HepG2 (cell line): ENCODE results near the gene OSER1. TPM values are rescaled to one million over a fixed set of nuclear protein-coding genes. Genes with fewer than 3 reads are reported as not detected.

Experiments used
- CEBPG ChIP-seq: IDR thresholded peaks from 2 replicates; pipeline ENCODE4 v1.6.1; 2016
- ISX ChIP-seq: sonication (generic); formaldehyde crosslinking; conservative IDR thresholded peaks from 2 replicates; pipeline ENCODE4 v1.5.0; 2020; ENCODE audit warnings: missing genetic modification reagents
- NCOR1 ChIP-seq: fragments of 200-600 bp; sonication (generic); IDR thresholded peaks from 2 replicates; pipeline ENCODE4 v1.7.0; 2017; ENCODE audit warnings: antibody characterized with exemption, low read length, borderline replicate concordance
- RNF2 ChIP-seq: fragments of 450-650 bp; conservative IDR thresholded peaks from 2 replicates; pipeline ENCODE4 v1.6.1; 2016; ENCODE audit warnings: low read depth
- SMAD3 ChIP-seq: sonication (generic); formaldehyde crosslinking; IDR thresholded peaks from 2 replicates; pipeline ENCODE4 v1.4.0; 2020; ENCODE audit warnings: missing genetic modification reagents
- UBTF ChIP-seq: sonication (generic); formaldehyde crosslinking; IDR thresholded peaks from 2 replicates; pipeline ENCODE4 v1.4.0; 2020; ENCODE audit warnings: mild to moderate bottlenecking, missing genetic modification reagents
- ZNF235 ChIP-seq: sonication (generic); formaldehyde crosslinking; IDR thresholded peaks from 2 replicates; pipeline ENCODE4 v1.8.1; 2023; ENCODE audit warnings: mild to moderate bottlenecking, missing genetic modification reagents, borderline replicate concordance
- ZNF253 ChIP-seq: sonication (generic); formaldehyde crosslinking; IDR thresholded peaks from 2 replicates; pipeline ENCODE4 v1.8.0; 2022; ENCODE audit warnings: mild to moderate bottlenecking, missing genetic modification reagents, borderline replicate concordance
- polyA plus RNA-seq, 8 experiments: library from polyadenylated mRNA; depleted of rRNA in 3 of 8; stranded (reverse) in 7 of 8; unstranded in 1 of 8; fragments of >200 nt; fragmentation: Illumina TruSeq in 4 of 8; extraction: Trizol in 4 of 8; gene quantifications; 2 replicates each; pipeline versions ENCODE4 v1.2.1 to v1.2.3, GENCODE V29; 2011 to 2016; ENCODE audit warnings: low read depth in 4 of 8, missing spikeins in 1 of 8, mixed read lengths in 1 of 8; ENCODE audit not compliant: insufficient read depth in 1 of 8
- total RNA-seq, 5 experiments: library from RNA; depleted of rRNA; stranded (reverse); fragments of >200 nt; fragmentation: Illumina TruSeq; extraction: Trizol; gene quantifications; 2 replicates each; pipeline ENCODE4 v1.2.3, GENCODE V29; 2016; ENCODE audit warnings: low read depth in 1 of 5
- TF ChIP-seq, protein P1 (sequence below), 2 experiments: IDR thresholded peaks; 2 replicates each; pipeline ENCODE4 v1.6.1; 2011 to 2012; ENCODE audit warnings: low read length in 2 of 2, borderline replicate concordance in 1 of 2, low read depth in 1 of 2, mild to moderate bottlenecking in 1 of 2, moderate library complexity in 1 of 2
- TF ChIP-seq, protein P2 (sequence below): IDR thresholded peaks from 2 replicates; pipeline ENCODE4 v1.6.1; 2016; ENCODE audit warnings: low read depth, missing genetic modification reagents, missing compliant biosample characterization
- TF ChIP-seq, protein P3 (sequence below): sonication (generic); formaldehyde crosslinking; IDR thresholded peaks from 2 replicates; pipeline ENCODE4 v1.4.0; 2020; ENCODE audit warnings: missing genetic modification reagents, borderline replicate concordance

Gene OSER1
- total and polyA plus RNA-seq, 2 of the 13 experiments (the other 11 are each of a cell fraction or from before 2014, with no cell fraction given), result 71.2 to 71.5 TPM

DNA sequence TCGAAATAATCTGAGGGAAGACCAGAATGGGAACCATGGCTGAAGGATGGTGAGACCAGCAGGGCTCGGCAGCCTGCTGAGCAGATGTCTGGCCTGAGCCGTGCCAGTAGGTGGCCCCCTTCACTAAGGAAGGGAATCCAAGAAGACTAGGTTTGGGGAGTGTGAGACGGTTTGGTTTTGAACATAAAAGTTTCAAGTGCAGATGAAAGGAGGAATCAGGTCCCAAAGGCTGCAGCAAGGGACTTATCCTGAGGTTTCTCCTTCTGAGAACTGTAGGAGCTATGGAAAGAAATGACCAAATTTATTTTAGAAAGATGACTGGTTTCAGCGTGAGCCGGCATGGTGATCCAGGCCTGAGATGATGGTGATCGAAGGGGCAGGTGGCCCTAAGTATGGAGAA lies 4.6 kb upstream of the OSER1 start (continued):
- TF ChIP-seq, protein P1, sequence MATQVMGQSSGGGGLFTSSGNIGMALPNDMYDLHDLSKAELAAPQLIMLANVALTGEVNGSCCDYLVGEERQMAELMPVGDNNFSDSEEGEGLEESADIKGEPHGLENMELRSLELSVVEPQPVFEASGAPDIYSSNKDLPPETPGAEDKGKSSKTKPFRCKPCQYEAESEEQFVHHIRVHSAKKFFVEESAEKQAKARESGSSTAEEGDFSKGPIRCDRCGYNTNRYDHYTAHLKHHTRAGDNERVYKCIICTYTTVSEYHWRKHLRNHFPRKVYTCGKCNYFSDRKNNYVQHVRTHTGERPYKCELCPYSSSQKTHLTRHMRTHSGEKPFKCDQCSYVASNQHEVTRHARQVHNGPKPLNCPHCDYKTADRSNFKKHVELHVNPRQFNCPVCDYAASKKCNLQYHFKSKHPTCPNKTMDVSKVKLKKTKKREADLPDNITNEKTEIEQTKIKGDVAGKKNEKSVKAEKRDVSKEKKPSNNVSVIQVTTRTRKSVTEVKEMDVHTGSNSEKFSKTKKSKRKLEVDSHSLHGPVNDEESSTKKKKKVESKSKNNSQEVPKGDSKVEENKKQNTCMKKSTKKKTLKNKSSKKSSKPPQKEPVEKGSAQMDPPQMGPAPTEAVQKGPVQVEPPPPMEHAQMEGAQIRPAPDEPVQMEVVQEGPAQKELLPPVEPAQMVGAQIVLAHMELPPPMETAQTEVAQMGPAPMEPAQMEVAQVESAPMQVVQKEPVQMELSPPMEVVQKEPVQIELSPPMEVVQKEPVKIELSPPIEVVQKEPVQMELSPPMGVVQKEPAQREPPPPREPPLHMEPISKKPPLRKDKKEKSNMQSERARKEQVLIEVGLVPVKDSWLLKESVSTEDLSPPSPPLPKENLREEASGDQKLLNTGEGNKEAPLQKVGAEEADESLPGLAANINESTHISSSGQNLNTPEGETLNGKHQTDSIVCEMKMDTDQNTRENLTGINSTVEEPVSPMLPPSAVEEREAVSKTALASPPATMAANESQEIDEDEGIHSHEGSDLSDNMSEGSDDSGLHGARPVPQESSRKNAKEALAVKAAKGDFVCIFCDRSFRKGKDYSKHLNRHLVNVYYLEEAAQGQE (IDR thresholded peaks at IDR 0.05; ENCODE audit: borderline replicate concordance in 1 of 2, low read depth in 1 of 2, low read length in 2 of 2), result no peak
- TF ChIP-seq SMAD3 (CRISPR knock-in tag) (peak; percentile 78; the same call in 1 of the 2 replicates), CEBPG (CRISPR knock-in tag) (0 out of 2 replicates have a peak, but pooled peaks have one; percentile 22), RNF2 (no peak), ZNF253 (CRISPR knock-in tag) (no peak), UBTF (no peak), NCOR1 (no peak), ZNF235 (no peak), ISX (CRISPR knock-in tag) (no peak)
- TF ChIP-seq, protein P2, sequence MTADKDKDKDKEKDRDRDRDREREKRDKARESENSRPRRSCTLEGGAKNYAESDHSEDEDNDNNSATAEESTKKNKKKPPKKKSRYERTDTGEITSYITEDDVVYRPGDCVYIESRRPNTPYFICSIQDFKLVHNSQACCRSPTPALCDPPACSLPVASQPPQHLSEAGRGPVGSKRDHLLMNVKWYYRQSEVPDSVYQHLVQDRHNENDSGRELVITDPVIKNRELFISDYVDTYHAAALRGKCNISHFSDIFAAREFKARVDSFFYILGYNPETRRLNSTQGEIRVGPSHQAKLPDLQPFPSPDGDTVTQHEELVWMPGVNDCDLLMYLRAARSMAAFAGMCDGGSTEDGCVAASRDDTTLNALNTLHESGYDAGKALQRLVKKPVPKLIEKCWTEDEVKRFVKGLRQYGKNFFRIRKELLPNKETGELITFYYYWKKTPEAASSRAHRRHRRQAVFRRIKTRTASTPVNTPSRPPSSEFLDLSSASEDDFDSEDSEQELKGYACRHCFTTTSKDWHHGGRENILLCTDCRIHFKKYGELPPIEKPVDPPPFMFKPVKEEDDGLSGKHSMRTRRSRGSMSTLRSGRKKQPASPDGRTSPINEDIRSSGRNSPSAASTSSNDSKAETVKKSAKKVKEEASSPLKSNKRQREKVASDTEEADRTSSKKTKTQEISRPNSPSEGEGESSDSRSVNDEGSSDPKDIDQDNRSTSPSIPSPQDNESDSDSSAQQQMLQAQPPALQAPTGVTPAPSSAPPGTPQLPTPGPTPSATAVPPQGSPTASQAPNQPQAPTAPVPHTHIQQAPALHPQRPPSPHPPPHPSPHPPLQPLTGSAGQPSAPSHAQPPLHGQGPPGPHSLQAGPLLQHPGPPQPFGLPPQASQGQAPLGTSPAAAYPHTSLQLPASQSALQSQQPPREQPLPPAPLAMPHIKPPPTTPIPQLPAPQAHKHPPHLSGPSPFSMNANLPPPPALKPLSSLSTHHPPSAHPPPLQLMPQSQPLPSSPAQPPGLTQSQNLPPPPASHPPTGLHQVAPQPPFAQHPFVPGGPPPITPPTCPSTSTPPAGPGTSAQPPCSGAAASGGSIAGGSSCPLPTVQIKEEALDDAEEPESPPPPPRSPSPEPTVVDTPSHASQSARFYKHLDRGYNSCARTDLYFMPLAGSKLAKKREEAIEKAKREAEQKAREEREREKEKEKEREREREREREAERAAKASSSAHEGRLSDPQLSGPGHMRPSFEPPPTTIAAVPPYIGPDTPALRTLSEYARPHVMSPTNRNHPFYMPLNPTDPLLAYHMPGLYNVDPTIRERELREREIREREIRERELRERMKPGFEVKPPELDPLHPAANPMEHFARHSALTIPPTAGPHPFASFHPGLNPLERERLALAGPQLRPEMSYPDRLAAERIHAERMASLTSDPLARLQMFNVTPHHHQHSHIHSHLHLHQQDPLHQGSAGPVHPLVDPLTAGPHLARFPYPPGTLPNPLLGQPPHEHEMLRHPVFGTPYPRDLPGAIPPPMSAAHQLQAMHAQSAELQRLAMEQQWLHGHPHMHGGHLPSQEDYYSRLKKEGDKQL (CRISPR knock-in tag), result no peak
- TF ChIP-seq, protein P3, sequence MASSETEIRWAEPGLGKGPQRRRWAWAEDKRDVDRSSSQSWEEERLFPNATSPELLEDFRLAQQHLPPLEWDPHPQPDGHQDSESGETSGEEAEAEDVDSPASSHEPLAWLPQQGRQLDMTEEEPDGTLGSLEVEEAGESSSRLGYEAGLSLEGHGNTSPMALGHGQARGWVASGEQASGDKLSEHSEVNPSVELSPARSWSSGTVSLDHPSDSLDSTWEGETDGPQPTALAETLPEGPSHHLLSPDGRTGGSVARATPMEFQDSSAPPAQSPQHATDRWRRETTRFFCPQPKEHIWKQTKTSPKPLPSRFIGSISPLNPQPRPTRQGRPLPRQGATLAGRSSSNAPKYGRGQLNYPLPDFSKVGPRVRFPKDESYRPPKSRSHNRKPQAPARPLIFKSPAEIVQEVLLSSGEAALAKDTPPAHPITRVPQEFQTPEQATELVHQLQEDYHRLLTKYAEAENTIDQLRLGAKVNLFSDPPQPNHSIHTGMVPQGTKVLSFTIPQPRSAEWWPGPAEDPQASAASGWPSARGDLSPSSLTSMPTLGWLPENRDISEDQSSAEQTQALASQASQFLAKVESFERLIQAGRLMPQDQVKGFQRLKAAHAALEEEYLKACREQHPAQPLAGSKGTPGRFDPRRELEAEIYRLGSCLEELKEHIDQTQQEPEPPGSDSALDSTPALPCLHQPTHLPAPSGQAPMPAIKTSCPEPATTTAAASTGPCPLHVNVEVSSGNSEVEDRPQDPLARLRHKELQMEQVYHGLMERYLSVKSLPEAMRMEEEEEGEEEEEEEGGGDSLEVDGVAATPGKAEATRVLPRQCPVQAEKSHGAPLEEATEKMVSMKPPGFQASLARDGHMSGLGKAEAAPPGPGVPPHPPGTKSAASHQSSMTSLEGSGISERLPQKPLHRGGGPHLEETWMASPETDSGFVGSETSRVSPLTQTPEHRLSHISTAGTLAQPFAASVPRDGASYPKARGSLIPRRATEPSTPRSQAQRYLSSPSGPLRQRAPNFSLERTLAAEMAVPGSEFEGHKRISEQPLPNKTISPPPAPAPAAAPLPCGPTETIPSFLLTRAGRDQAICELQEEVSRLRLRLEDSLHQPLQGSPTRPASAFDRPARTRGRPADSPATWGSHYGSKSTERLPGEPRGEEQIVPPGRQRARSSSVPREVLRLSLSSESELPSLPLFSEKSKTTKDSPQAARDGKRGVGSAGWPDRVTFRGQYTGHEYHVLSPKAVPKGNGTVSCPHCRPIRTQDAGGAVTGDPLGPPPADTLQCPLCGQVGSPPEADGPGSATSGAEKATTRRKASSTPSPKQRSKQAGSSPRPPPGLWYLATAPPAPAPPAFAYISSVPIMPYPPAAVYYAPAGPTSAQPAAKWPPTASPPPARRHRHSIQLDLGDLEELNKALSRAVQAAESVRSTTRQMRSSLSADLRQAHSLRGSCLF (CRISPR knock-in tag), result no peak
